Mesenchymal stem cell (in vitro differentiated cells and primary cell): ENCODE results near the gene ZNF728. TPM values are rescaled to one million over a fixed set of nuclear protein-coding genes. Genes with fewer than 3 reads are reported as not detected.

Experiments used
- DNase-seq: peaks from one replicate; pipeline ENCODE4 v3.0.0-alpha.2; 2013
- H2AFZ ChIP-seq: one replicate; pipeline ENCODE4 v1.6.1; 2013; ENCODE audit warnings: low read depth, mild to moderate bottlenecking, control low read depth, inconsistent platforms, low read length, moderate library complexity
- H2AK5ac ChIP-seq: 2 replicates; pipeline ENCODE4 v1.6.1; 2013; ENCODE audit warnings: low read length, moderate library complexity, mild to moderate bottlenecking, inconsistent platforms; ENCODE audit not compliant: severe bottlenecking
- H2BK120ac ChIP-seq: one replicate; pipeline ENCODE4 v1.6.1; 2013; ENCODE audit warnings: low read depth, mild to moderate bottlenecking, inconsistent platforms, low read length, moderate library complexity
- H2BK12ac ChIP-seq, 2 experiments: one replicate each; pipeline ENCODE4 v1.6.1; 2013; ENCODE audit warnings: inconsistent platforms in 2 of 2, low read length in 2 of 2, mild to moderate bottlenecking in 2 of 2, moderate library complexity in 2 of 2, control low read depth in 1 of 2
- H2BK15ac ChIP-seq: one replicate; pipeline ENCODE4 v1.6.1; 2013; ENCODE audit warnings: mild to moderate bottlenecking, low read depth, inconsistent platforms; ENCODE audit not compliant: poor library complexity, severe bottlenecking
- H2BK5ac ChIP-seq: 2 replicates; pipeline ENCODE4 v1.6.1; 2013; ENCODE audit warnings: low read depth, mild to moderate bottlenecking, low read length, control low read depth, inconsistent platforms; ENCODE audit not compliant: poor library complexity, severe bottlenecking
- H3K14ac ChIP-seq, 2 experiments: one replicate each; pipeline ENCODE4 v1.6.1; 2013; ENCODE audit warnings: inconsistent platforms in 2 of 2, low read length in 2 of 2, control low read depth in 1 of 2, mild to moderate bottlenecking in 1 of 2, moderate library complexity in 1 of 2
- H3K18ac ChIP-seq, 2 experiments: one replicate each; pipeline ENCODE4 v1.6.1; 2013; ENCODE audit warnings: inconsistent platforms in 2 of 2, low read length in 2 of 2, control low read depth in 1 of 2, low read depth in 1 of 2, mild to moderate bottlenecking in 1 of 2
- H3K23ac ChIP-seq, 2 experiments: one replicate each; pipeline ENCODE4 v1.6.1; 2013; ENCODE audit warnings: inconsistent platforms in 2 of 2, low read length in 2 of 2, mild to moderate bottlenecking in 2 of 2, moderate library complexity in 2 of 2, control low read depth in 1 of 2
- H3K27ac ChIP-seq: 2 replicates; pipeline ENCODE4 v1.5.1; 2013; ENCODE audit warnings: mild to moderate bottlenecking, moderate library complexity, low read length, control low read depth, inconsistent platforms; ENCODE audit not compliant: poor library complexity, severe bottlenecking
- H3K27me3 ChIP-seq, 2 experiments: 2 replicates each; pipeline versions ENCODE4 v1.6.1 to v1.7.0; 2013; ENCODE audit warnings: low read length in 2 of 2, mild to moderate bottlenecking in 2 of 2, moderate library complexity in 2 of 2, control low read depth in 1 of 2, inconsistent platforms in 1 of 2; ENCODE audit not compliant: control insufficient read depth in 1 of 2, insufficient read depth in 1 of 2
- H3K36me3 ChIP-seq, 2 experiments: 2 replicates each; pipeline versions ENCODE4 v1.6.1 to v1.7.0; 2013; ENCODE audit warnings: low read length in 2 of 2, control low read depth in 1 of 2, inconsistent platforms in 1 of 2, low read depth in 1 of 2, mild to moderate bottlenecking in 1 of 2; ENCODE audit not compliant: insufficient read depth in 2 of 2, control insufficient read depth in 1 of 2
- H3K4ac ChIP-seq, 2 experiments: one replicate each; pipeline ENCODE4 v1.6.1; 2013; ENCODE audit warnings: inconsistent platforms in 2 of 2, low read length in 2 of 2, mild to moderate bottlenecking in 2 of 2, moderate library complexity in 2 of 2, control low read depth in 1 of 2, low read depth in 1 of 2
- H3K4me1 ChIP-seq: 2 replicates; pipeline ENCODE4 v1.6.1; 2013; ENCODE audit warnings: low read depth, low read length, control low read depth; ENCODE audit not compliant: control insufficient read depth, insufficient read depth
- H3K4me2 ChIP-seq: 2 replicates; pipeline ENCODE4 v1.6.1; 2013; ENCODE audit warnings: low read length, mild to moderate bottlenecking, inconsistent platforms; ENCODE audit not compliant: poor library complexity, severe bottlenecking
- H3K4me3 ChIP-seq, 2 experiments: 2 replicates each; pipeline versions ENCODE4 v1.5.1 to v1.7.0; 2013; ENCODE audit warnings: low read length in 2 of 2, mild to moderate bottlenecking in 2 of 2, control low read depth in 1 of 2, low read depth in 1 of 2; ENCODE audit not compliant: insufficient read depth in 1 of 2
- H3K79me1 ChIP-seq: replicated peaks from 2 replicates; pipeline ENCODE4 v1.6.1; 2013; ENCODE audit warnings: mild to moderate bottlenecking, control low read depth, low read length, inconsistent platforms; ENCODE audit not compliant: poor library complexity, severe bottlenecking
- H3K9ac ChIP-seq: 2 replicates; pipeline ENCODE4 v1.7.0; 2013; ENCODE audit warnings: mild to moderate bottlenecking, low read length, moderate library complexity
- H3K9me3 ChIP-seq: 2 replicates; pipeline ENCODE4 v1.7.0; 2013; ENCODE audit warnings: mild to moderate bottlenecking, low read length; ENCODE audit not compliant: control insufficient read depth
- H4K8ac ChIP-seq: one replicate; pipeline ENCODE4 v1.6.1; 2013; ENCODE audit warnings: inconsistent platforms, mild to moderate bottlenecking, low read length, moderate library complexity
- H4K91ac ChIP-seq: one replicate; pipeline ENCODE4 v1.6.1; 2013; ENCODE audit warnings: mild to moderate bottlenecking, low read length, inconsistent platforms
- WGBS: methylation state at CpG from one replicate; pipeline ENCODE4 v1.1.7; 2013; ENCODE audit warnings: mixed read lengths; 5-methylcytosine and 5-hydroxymethylcytosine counted together
- polyA plus RNA-seq, 2 experiments: library from polyadenylated mRNA; stranded (reverse); fragments of 200-250 nt; gene quantifications; one replicate each; pipeline ENCODE4 v1.2.3, GENCODE V29; 2013

Gene ZNF728
- polyA plus RNA-seq (2013, experiment 1 of 2), result not detected
- not detected for polyA plus RNA-seq (2013, experiment 2 of 2)

GRCh38 chr19:23002690-23003422 is at the start of gene ZNF728:
ZNF728 (minus strand) TSS chr19:23003176; CDS start chr19:23003030, 146 bp downstream.
- Histone ChIP-seq H3K18ac (no peak within 1 kb of the TSS), H3K9ac (peak within 1 kb of the TSS; percentile 41), H3K23ac (no peak within 1 kb of the TSS), H2BK120ac (no peak within 1 kb of the TSS), H3K4ac (no peak within 1 kb of the TSS), H3K9me3 (peaks cover 33% of the 10 kb centered on the region), H3K36me3 (no peaks in the 10 kb centered on the region), H3K4me1 (no peaks in the 10 kb centered on the region), H2AK5ac (no peak within 1 kb of the TSS), H3K4me3 (no peak within 1 kb of the TSS), H3K27ac (no peak within 1 kb of the TSS), H2AFZ (no peak within 1 kb of the TSS), H3K27me3 (no peaks in the 10 kb centered on the region), H4K8ac (no peak within 1 kb of the TSS), H4K91ac (no peak within 1 kb of the TSS), H3K79me1 (no peaks in the 10 kb centered on the region), H2BK5ac (no peak within 1 kb of the TSS), H3K4me2 (no peak within 1 kb of the TSS), H2BK12ac (no peak within 1 kb of the TSS), H2BK15ac (no peak within 1 kb of the TSS), H3K14ac (no peak within 1 kb of the TSS)
- 87% methylated on average over 46 of the region's 46 CpGs for WGBS
- no peak for DNase-seq

GRCh38 chr19:23052349-23052748 is 49.4 kb upstream of the ZNF728 start:
- DNase-seq, result no peak
- Histone ChIP-seq H2AK5ac (no peak overlapping the region), H3K4ac (no peak overlapping the region), H3K79me1 (no peaks in the 10 kb centered on the region), H3K4me1 (no peaks in the 10 kb centered on the region), H3K27me3 (no peaks in the 10 kb centered on the region), H3K36me3 (no peaks in the 10 kb centered on the region), H2BK12ac (no peak overlapping the region), H3K9me3 (peaks cover 49% of the 10 kb centered on the region), H3K23ac (no peak overlapping the region), H3K4me3 (no peak overlapping the region), H2AFZ (no peak overlapping the region), H4K91ac (no peak overlapping the region), H3K27ac (no peak overlapping the region), H2BK5ac (no peak overlapping the region), H3K14ac (no peak overlapping the region), H2BK15ac (no peak overlapping the region), H3K4me2 (no peak overlapping the region), H4K8ac (no peak overlapping the region), H3K18ac (no peak overlapping the region), H2BK120ac (no peak overlapping the region), H3K9ac (no peak overlapping the region)
- WGBS, result 58% methylated on average over 1 of the region's 1 CpG

- Histone ChIP-seq H2AFZ (no peak overlapping the region), H3K36me3 (no peaks in the 10 kb centered on the region), H3K4me3 (no peak overlapping the region), H2BK5ac (no peak overlapping the region), H2BK12ac (no peak overlapping the region), H3K9me3 (peaks cover 63% of the 10 kb centered on the region), H2AK5ac (no peak overlapping the region), H3K4me1 (no peaks in the 10 kb centered on the region), H3K79me1 (no peaks in the 10 kb centered on the region), H3K27me3 (no peaks in the 10 kb centered on the region), H4K8ac (no peak overlapping the region), H3K4ac (no peak overlapping the region), H3K14ac (no peak overlapping the region), H3K23ac (no peak overlapping the region), H3K27ac (no peak overlapping the region), H3K4me2 (no peak overlapping the region), H3K9ac (no peak overlapping the region), H4K91ac (no peak overlapping the region), H2BK15ac (no peak overlapping the region), H3K18ac (no peak overlapping the region), H2BK120ac (no peak overlapping the region)
- DNase-seq, result no peak
- WGBS, result 65% methylated on average over 4 of the region's 4 CpGs
Observed at GRCh38 chr19:23049256-23049655, 46.3 kb upstream of the ZNF728 start.

- Histone ChIP-seq H2BK120ac (no peak overlapping the region), H2AFZ (no peak overlapping the region), H3K18ac (no peak overlapping the region), H2BK15ac (no peak overlapping the region), H4K91ac (no peak overlapping the region), H2BK12ac (no peak overlapping the region), H3K9ac (no peak overlapping the region), H3K27ac (no peak overlapping the region), H3K9me3 (peaks cover 61% of the 10 kb centered on the region), H3K27me3 (no peaks in the 10 kb centered on the region), H4K8ac (no peak overlapping the region), H3K4me2 (no peak overlapping the region), H3K4ac (no peak overlapping the region), H3K36me3 (no peaks in the 10 kb centered on the region), H3K14ac (no peak overlapping the region), H3K4me3 (peak overlapping the region in 1 of 2 experiments; percentile 2), H3K4me1 (no peaks in the 10 kb centered on the region), H2AK5ac (no peak overlapping the region), H3K23ac (no peak overlapping the region), H2BK5ac (no peak overlapping the region), H3K79me1 (no peaks in the 10 kb centered on the region)
- 68% methylated on average over 6 of the region's 6 CpGs for WGBS
- no peak for DNase-seq
Observed at GRCh38 chr19:23046743-23047142, 43.8 kb upstream of the ZNF728 start.
